NB4 (cell line): ENCODE data around the gene OBSCN.

Source experiments
- MYC ChIP-seq: IDR thresholded peaks from 2 replicates; pipeline ENCODE4 v1.6.1; 2011; ENCODE audit warnings: low read depth, low read length
- TF ChIP-seq, protein P1 (sequence below): IDR thresholded peaks from one replicate; pipeline ENCODE4 v1.5.1; 2012; ENCODE audit warnings: low read depth, low read length
- TF ChIP-seq, protein P2 (sequence below): IDR thresholded peaks from 2 replicates; pipeline ENCODE4 v1.6.1; 2011; ENCODE audit warnings: low read depth, low read length

DNA sequence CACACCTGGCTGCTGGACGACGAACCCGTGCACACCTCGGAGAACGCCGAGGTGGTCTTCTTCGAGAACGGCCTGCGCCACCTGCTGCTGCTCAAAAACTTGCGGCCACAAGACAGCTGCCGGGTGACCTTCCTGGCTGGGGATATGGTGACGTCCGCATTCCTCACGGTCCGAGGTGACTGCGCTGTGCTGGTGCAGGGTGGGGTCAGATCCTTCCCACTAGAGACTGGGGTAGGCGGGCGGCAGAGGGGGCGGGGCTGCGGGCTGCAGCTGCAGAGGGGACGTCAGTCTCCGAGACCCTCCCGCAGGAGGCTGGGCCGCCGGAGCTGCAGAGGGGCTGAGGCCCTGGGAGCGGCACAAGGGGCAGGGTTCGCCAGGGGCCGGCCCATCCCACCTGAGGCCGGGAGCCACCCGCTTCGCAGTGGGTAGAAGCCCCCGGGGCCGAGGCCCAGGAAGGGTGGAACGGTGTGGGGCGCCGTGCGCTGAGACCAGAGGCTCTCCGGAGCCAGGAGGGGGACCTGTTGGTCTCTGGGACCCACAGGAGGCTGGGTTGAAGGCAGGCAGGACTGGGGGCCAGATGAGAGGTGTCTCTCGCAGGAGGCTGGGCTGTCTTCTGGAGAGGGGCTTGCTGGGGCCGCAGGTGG is 108.2 kb downstream of the OBSCN start:
- TF ChIP-seq, protein P1, sequence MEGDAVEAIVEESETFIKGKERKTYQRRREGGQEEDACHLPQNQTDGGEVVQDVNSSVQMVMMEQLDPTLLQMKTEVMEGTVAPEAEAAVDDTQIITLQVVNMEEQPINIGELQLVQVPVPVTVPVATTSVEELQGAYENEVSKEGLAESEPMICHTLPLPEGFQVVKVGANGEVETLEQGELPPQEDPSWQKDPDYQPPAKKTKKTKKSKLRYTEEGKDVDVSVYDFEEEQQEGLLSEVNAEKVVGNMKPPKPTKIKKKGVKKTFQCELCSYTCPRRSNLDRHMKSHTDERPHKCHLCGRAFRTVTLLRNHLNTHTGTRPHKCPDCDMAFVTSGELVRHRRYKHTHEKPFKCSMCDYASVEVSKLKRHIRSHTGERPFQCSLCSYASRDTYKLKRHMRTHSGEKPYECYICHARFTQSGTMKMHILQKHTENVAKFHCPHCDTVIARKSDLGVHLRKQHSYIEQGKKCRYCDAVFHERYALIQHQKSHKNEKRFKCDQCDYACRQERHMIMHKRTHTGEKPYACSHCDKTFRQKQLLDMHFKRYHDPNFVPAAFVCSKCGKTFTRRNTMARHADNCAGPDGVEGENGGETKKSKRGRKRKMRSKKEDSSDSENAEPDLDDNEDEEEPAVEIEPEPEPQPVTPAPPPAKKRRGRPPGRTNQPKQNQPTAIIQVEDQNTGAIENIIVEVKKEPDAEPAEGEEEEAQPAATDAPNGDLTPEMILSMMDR: no peak
- TF ChIP-seq, protein P2, sequence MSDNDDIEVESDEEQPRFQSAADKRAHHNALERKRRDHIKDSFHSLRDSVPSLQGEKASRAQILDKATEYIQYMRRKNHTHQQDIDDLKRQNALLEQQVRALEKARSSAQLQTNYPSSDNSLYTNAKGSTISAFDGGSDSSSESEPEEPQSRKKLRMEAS: no peak
- no peak for TF ChIP-seq MYC
